Measurements from ENCODE around the gene MBP. TPM values are rescaled to one million over a fixed set of nuclear protein-coding genes. Genes with fewer than 3 reads are reported as not detected.

MBP gene
- total and polyA plus RNA-seq, 8 donors = 6.3 to 33.5 (median 20.7) TPM

DNA sequence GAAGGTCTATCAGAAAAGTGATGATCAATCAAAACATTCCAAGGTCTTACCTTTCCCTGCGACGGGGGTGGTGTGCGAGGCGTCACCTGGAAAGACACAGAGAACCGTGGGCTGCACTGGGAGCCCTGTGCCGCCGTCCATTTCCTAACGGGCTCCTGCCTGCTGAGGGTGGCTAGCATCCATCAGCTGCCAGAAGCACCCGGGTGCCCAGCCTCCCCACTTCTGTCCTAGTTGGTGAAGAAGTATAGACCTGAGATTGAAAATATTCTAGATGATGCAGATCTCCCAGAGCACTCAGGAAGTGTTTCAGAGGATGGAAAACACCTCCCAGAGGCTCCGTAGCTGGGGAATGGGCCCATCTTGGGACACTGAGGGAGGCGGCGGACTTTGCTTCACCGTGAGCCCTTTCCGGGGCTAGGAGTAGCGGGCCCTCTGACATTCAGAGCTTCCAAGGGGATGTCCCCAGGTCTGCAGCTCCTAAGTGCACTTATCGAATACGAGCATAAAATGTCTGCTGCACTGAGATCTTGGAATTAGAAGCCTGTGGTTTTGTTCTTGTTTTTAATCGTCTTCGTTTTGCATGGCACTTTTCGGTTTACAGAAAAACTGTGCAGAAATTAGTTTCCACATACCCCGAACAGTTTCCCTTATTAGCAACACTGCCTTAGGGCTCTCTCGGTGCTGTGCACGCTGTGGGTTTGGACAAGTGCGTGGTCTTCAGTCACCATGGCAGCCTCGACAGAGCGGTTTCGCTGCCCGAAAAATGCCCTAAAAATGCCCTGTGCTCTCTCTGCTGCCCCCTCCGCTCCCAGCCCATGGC is 143.5 kb downstream of the MBP start:
- Histone ChIP-seq H3K4me1 (no peaks in the 10 kb centered on the region), H3K27me3 (no peaks in the 10 kb centered on the region), H3K36me3 (no peaks in the 10 kb centered on the region), H3K9me3 (no peaks in the 10 kb centered on the region), H3K27ac (no peak overlapping the region), H3K4me3 (no peak overlapping the region)
- intact Hi-C loops (cut with DNase I) = loop anchor here in 2 of 3 donors (5.0 to 10.0 kb wide), 3 partner anchors 114 to 187 kb away; no protein-coding TSS in a partner anchor
- no peak for DNase-seq
- ATAC-seq = no peak
- FAIRE-seq = no peak
- WGBS, 2 donors = 84 to 90% methylated on average over 29 of the region's 29 CpGs
- TF ChIP-seq, protein P1, sequence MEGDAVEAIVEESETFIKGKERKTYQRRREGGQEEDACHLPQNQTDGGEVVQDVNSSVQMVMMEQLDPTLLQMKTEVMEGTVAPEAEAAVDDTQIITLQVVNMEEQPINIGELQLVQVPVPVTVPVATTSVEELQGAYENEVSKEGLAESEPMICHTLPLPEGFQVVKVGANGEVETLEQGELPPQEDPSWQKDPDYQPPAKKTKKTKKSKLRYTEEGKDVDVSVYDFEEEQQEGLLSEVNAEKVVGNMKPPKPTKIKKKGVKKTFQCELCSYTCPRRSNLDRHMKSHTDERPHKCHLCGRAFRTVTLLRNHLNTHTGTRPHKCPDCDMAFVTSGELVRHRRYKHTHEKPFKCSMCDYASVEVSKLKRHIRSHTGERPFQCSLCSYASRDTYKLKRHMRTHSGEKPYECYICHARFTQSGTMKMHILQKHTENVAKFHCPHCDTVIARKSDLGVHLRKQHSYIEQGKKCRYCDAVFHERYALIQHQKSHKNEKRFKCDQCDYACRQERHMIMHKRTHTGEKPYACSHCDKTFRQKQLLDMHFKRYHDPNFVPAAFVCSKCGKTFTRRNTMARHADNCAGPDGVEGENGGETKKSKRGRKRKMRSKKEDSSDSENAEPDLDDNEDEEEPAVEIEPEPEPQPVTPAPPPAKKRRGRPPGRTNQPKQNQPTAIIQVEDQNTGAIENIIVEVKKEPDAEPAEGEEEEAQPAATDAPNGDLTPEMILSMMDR (IDR thresholded peaks at IDR 0.05) = no peak

DNA sequence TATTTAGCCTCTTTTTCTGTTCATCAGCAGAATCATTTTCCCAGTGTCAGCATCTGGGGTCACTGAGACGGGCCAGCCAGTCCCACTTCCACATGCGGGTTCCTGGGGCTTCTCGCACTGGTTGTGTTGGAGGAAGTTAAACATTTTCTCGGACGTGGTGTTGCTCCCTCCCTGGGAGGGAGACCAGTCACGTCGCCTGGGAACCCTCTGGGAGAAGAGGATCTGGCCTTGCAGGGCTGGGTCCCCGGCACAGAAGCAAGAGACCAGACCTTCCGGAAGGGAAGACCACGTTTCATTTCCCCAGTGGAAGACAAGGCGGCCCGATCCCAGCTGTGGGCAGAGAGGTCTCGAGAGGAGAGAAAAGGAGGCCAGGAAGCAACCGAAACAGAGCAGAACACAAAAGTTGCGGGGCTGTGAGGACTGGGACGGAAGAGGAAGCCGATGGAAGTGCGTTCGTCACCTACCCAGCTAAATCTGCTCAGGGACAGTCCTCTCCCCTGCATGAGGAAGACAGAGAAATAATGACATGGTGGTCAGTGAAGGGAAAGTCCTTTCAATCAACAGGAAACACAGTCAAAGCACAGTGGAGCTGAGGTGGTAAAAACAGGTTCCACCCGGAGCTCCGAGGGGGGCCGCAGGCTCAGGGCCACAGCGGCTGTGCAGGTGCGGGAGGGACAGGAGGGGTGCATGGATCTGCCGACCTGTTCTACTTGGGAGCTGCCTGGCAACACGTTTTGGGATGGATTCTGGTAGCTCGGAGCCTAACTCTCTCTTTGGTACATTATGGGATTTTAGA is 144.4 kb downstream of the MBP start:
- TF ChIP-seq, protein P1 (IDR thresholded peaks at IDR 0.05) = no peak
- peak overlapping the region in 1 of 4 donors; percentile 17 for H3K27ac ChIP-seq
- FAIRE-seq = no peak
- H3K4me1 ChIP-seq = no peaks in the 10 kb centered on the region
- intact Hi-C loops (cut with DNase I) = loop anchor here in 2 of 3 donors (5.0 to 10.0 kb wide), 3 partner anchors 113 to 186 kb away; no protein-coding TSS in a partner anchor
- WGBS, 2 donors = 68 to 79% methylated on average over 27 of the region's 27 CpGs
- no peaks in the 10 kb centered on the region for H3K36me3 ChIP-seq
- no peak overlapping the region for H3K4me3 ChIP-seq
- peak in 2 of 4 donors; percentile 34 to 44 for ATAC-seq
- no peaks in the 10 kb centered on the region for H3K9me3 ChIP-seq
- H3K27me3 ChIP-seq = no peaks in the 10 kb centered on the region
- DNase-seq = peak in 2 of 6 donors; percentile 6 to 51

- no peak for ATAC-seq
- Histone ChIP-seq H3K9me3 (no peaks in the 10 kb centered on the region), H3K4me1 (peaks cover 0 to 2% (median 0%) of the 10 kb centered on the region in 3 donors), H3K27me3 (no peaks in the 10 kb centered on the region), H3K4me3 (no peak overlapping the region), H3K36me3 (no peaks in the 10 kb centered on the region), H3K27ac (no peak overlapping the region)
- TF ChIP-seq, protein P1 (IDR thresholded peaks at IDR 0.05) = no peak
- intact Hi-C loops (cut with DNase I) = loop anchor here in 2 of 3 donors (5.0 to 10.0 kb wide), 3 partner anchors 112 to 184 kb away; no protein-coding TSS in a partner anchor
- WGBS, 2 donors = 80 to 86% methylated on average over 7 of the region's 7 CpGs
- no peak for FAIRE-seq
- peak in 1 of 6 donors; percentile 7 for DNase-seq
Observed at GRCh38 chr18:76986406-76986805, 146.2 kb downstream of the MBP start.

GRCh38 chr18:76985951-76986236 is 146.7 kb downstream of the MBP start:
- FAIRE-seq (no peak), DNase-seq (no peak), ATAC-seq (no peak)
- TF ChIP-seq, protein P1 (IDR thresholded peaks at IDR 0.05) = no peak
- Histone ChIP-seq H3K36me3 (no peaks in the 10 kb centered on the region), H3K4me3 (no peak overlapping the region), H3K9me3 (no peaks in the 10 kb centered on the region), H3K27ac (no peak overlapping the region), H3K4me1 (peaks cover 0 to 2% (median 0%) of the 10 kb centered on the region in 3 donors), H3K27me3 (no peaks in the 10 kb centered on the region)
- 83 to 91% methylated on average over 9 of the region's 9 CpGs for WGBS, 2 donors
- intact Hi-C loops (cut with DNase I) = loop anchor here in 2 of 3 donors (5.0 to 10.0 kb wide), 3 partner anchors 111 to 184 kb away; no protein-coding TSS in a partner anchor
